DMS 273 (cell line): ENCODE data around the gene VPS37D.
A peak's percentile ranks its signal among the peaks of the same experiment; 100 is the strongest.

Experiments used
- DNase-seq: peaks from one replicate; lab custom pipeline; 2025; ENCODE audit not compliant: unreplicated experiment; lab: John Stamatoyannopoulos, UW

The VPS37D gene

DNA sequence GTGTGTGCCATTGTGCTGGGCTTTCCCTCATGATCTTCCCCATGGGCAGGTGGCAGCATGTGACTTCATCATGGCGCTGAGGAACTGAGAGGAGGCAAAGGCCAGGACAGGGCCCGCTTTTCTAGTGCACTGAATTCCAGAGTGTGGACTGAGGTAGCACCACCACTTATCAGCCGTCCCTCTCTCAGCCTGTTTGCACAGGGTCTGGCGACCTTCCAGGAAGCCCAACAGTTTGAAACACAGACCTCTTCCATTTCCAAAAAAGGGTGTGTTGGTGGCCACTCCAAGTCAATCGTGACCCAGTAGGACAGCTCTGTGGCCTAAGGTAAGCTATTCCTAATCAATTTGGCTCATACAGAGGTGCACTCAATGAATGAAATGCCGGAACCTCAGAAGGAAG lies 11.2 kb downstream of the VPS37D start:
- DNase-seq = no peak

DNA sequence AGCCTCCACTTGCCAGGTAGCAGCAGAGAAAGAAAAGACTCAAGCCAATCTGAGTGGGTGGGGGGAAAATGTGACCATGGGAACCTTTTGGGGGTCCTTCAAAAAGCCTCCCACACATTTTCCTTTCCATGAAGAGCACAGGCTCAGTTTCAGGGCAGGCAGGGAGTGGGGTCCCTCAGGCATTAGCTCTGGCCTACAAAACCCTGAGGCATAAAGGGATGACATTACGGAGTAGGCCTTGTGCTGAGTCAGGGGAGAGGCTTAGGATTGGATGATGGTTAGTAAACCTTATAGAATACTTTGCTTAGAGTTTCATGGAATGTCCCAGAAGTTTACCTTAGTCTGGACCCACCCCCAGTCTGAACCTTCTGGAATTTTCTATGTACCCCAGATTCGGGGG lies 12.1 kb downstream of the VPS37D start:
- DNase-seq = no peak

DNA sequence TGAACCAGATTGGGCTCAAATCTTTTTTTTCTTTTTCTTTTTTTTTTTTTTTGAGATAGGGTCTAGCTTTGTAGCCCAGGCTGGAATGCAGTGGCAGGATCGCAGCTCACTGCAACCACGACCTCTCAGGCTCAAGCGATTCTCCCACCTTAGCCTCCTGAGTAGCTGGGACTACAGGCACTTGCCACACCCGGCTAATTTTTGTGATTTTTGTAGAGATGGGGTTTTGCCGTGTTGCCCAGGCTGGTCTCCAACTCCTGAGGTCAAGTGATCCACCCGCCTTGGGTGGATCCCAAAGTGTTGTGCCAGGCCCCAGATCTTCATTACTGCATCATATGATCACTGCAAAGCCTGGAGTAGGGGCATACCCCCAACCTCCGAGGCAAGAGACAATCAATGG lies 12.9 kb downstream of the VPS37D start:
- no peak for DNase-seq

DNA sequence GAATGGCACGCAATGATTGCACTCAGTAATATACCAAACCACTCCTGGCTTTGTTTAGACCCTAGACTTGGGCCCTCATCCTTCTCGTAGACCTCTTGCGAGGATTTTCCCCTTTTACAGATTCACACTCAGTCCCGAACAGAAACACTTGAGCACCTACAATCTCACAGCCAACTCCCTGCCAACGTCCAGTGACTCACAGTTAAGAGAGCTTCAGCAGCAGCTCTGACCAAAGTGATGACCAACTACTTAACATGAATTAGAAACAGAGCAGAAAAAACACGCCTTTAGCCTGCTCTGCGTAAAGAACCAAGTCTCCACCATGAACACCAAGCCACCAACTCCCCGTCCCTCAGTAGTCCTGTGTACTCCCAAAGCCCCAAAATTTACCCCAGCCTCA lies 13.4 kb downstream of the VPS37D start:
- DNase-seq = no peak

DNA sequence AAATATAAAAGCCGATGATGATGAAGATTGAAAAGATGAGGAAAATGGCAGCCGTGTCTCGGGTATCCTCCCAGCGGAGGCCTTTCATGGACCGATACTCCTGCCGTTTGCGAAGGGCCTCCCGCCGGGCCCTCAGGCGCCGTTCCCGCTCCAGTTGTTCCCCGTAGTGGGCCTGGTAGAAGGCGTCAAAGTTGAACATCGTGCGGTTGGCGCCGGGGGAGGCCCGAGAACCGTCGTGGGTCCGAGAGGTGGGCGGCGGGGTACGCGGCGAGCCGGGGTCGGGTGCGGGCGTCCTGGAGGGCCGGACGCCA lies 15.1 kb downstream of the VPS37D start:
- peak; percentile 68 for DNase-seq

DNA sequence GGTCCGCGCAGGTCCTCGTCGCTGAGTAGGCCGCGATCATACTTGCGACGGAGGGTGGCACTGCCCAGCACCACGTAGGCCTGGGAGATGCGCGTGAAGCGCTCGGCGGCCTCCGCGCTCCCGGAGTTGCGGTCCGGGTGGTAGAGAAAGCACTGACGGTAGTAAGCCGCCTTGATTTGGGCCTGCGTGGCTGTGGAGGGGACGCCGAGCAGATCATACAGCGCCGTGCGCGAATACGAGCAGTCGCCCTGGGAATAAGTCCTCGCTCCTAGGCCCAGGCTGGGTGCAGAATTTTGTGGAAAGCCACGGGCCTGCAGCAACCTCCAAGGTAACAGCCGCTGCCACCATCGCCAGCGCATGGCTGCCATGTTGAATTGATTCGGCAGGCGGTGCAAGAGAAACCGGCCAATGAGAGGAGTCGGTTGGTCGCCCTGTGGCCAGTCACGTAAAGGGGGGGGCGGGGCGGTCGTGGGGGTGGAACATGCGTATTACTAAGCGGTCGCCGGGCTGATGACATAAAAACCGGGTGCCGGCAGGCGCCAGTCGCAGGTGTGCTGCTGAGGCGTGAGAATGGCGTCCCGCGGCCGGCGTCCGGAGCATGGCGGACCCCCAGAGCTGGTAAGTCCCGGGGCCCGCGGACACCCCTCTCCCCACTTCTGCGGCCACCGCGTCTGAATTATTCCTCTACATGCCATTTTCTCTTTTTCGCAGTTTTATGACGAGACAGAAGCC lies 15.6 kb downstream of the VPS37D start, which contains the start of the genes BUD23 and DNAJC30:
BUD23 (plus strand) TSS at position 542 of the 732 bp plus-strand sequence; CDS start at position 571, 29 bp downstream.
DNAJC30 (minus strand) TSS at position 398 of the 732 bp plus-strand sequence; CDS start at position 368, 30 bp downstream.
- DNase-seq = peak; percentile 99

DNA sequence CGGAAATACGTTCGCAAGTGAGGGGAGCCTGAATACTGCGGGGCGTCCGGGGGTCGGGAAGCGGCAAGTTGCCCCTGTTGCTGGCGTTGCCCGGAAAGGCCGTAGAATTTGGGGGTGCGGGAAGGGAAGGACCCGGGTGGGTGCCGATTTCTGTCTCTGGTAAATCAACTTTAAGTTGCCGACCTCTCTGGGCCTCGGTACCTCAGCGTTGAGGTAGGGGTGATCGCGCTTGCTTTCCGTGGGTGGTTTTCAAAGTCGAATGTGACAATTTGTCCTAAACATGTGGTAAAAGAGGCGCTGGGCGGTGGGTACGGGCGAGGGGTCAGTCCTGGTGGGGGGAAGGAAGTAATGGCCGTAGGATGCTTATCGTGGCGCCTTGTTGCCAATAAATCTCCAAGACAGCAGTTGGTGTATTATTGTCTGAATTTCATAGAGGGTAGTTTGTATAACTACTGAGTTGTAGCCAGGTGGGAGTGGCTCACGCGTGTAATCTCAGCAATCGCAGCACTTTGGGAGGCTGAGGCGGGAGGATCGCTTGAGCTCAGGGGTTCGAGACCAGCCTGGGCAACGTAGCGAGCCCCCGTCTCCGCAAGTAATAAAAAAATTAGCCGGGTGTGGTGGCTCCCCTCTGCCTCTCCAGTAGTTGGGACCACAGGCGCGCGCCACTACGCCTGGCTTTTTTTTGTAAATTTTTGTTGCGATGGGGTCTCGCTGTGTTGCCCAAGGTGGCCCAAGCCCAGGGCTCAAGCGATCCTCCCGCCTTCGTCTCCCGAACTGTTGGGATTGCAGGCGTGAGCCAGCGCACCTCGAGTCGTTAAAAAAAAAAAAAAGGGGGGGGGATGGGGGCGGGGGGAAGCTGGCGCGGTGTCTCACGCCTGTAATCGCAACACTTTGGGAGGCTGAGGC lies 16.4 kb downstream of the VPS37D start:
- DNase-seq = peak; percentile 69

DNA sequence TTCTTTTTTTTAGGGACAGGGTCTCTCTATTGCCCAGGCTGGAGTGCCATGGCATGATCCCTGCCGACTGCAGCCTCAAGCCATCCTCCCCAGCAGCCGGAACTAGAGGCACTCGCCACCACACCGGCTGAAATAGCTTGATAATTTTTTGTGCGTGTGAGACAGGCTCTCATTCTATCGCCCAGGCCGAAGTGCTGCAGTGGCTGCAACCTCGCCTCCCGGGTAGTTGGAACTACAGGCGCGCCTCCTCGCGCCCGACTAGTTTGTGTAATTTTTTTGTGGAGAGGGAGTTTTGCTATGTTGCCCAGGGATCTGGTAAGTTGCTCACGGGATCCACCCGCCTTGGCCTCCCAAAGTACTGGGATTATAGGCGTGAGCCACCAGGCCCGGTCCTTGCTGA lies 17.7 kb downstream of the VPS37D start:
- no peak for DNase-seq

DNA sequence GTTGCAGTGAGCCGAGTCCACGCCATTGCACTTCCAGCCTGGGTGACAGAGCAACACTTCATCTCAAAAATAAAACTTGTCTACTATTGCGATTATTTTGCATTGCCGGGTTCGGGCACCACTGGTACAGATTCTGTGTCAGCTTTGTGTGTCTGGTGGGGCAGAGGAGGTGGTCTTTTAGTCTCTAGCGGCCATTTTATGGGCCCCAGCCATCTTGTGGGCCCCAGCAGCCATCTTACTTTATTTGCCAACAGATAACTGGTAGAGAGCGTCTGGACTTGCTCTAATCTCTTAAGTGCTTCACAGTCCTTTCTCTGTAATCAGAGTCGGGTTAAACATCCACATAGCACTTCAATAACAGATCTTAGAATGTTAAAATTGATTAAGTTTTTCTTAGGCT lies 20.7 kb downstream of the VPS37D start:
- DNase-seq = no peak

DNA sequence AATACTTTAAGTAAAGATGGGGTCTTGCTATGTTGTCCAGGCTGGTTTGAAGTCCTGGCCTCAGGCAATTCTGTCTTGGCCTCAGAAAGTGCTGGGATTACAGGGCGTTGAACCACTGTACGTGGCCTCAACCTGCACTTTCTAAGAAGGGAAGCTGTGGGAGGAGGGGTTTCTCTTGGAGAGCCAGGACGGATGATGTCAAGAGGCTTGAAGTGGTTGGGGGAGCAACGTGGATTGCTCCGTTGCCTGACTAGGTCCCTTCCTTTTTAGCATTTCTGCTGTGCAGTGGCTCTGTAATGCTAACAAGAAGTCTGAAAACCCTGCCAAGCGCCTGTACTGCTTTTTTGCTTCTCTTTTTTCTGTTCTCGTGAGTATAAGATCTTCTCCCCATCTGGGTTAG lies 23.0 kb downstream of the VPS37D start:
- DNase-seq = no peak

DNA sequence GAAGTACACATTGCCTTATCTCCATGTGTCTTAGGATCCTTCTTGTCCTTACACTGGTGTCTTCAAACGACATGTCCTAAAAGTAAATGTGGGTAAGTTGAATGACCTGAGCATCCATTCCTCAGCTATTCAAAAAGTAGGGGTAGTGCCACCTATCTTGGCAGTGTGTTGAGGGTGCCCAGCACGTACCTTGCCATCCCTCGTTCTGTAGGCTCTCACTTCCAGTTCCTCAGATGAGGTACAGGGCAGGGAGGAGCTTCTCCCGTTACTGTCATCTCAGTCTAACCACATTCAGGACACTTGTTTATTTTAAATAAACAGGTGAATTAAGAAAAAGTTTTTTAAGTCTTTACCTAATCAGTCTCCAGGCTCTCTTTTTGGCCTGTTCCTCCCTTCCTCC lies 28.7 kb downstream of the VPS37D start:
- no peak for DNase-seq

DNA sequence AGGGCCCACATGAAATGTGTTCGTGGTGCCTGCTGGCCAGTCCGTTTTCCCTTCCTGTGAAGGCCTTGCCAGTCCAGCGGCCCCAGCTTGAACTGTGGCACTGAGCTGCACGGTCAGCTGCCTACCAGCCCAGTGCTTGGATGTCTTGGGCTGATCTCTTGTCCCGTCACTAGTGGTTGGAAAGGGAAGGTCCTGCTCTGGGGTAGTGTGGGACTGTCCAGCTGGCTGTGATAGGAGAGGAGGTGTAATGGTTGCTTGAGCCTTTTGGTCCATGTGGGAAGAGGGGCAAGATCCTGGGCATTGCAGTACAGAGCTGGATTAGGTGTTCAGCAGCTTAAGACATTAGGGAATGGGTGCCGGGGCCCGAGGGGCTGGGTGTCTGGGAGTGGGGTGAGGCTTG lies 30.8 kb downstream of the VPS37D start:
- no peak for DNase-seq

DNA sequence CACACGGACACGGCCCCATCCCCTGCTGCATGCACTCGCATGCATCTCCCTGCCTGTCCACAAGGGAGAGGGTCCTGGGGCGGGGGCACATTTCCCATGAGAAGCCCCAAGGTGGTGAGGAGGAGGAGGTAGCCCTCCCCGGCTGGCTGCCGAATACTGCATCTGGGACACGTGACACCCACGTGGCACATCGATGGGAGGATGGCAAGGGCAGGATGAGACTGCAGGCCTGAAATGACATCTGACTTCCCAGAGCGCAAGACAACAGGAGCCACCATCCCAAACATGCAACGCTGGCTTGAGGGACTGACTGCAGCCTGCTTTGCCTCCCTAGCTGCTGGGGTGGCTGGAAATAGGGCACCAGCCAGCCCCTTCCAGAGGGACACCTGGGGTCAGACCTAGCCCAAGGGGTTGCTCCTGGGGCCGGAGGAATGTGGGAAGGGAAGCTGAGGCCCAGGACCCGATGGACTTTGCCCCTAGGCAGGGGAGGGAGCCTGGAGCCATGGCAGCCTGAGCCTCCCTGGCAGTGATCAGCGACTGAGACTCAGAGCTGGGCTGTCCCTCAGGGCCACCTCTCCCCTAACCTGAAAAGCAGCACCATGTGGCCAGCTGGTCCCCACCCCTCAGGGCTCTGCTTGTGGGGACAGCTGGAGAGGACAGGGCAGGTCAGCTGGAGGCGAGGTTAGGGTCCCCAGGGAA lies 31.9 kb downstream of the VPS37D start:
- peak; percentile 52 for DNase-seq

DNA sequence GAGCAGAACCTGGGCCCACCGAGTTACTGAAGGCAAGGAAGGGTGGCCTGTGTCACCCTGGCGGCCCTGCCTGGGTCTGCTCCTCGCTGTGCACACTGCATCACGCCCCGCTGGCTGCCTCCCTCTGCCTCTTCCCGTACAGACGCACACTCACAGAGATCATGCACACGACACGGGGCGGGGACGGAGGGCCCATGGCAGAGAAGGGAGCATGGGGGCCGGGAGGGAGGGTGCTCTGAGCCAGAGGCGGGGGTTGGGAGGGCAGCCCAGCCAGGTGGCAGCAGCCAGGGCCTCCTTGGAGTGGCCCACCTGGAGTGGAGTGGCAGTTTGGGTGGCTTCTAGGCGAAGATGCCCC lies 32.4 kb downstream of the VPS37D start:
- peak; percentile 55 for DNase-seq

DNA sequence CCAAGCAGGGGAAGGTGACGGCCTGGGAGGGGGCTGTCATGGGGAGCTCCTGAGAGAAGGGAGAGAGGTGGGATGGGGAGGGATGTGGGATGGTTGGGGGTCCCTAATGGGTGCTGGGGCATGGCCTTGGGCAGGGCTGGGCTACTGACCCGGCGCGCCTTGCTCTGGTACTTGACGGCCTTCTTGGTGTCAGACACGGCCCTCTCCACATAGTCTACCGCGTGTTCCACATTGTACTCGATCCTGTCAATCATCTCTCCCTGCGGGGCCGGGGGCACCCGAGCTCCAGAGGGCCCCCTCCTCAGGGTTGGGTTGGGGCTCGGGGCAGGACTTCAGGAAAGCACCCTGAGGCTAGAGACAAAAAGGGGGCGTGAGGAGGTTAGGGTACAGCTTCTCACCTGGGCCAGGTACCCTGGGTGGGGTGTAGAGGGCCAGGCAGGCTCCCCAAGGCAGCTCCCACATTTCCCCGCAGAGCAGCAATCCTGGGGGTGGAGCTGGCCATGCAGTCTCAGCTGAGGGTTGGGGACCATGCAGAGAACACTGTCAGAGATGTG lies 33.0 kb downstream of the VPS37D start:
- no peak for DNase-seq

DNA sequence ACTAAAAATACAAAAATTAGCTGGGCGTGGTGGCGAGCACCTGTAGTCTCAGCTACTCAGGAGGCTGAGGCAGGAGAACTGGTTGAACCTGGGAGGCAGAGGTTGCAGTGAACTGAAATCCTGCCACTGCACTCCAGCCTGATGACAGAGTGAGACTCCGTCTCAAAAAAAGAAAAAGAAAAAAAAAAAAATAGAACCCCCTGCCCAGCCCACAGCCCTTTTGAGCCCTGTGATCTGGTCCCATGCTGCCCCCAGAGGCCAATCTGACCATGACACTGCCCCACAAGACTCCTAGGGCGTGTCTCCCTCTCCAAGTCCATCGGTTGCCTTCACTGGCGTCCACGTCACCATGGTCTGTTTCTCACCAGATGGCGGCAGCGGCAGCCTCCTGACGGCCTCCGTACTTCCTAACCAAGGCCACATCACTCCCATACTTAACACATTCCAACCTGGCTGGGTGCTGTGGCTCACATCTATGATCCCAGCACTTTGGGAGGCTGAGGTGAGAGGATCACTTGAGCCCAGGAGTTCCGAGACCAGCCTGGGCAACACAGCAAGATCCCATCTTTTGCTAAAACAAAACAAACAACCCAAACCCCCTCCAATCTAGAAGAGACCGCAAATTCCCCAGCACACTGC lies 33.8 kb downstream of the VPS37D start:
- DNase-seq = peak; percentile 96

DNA sequence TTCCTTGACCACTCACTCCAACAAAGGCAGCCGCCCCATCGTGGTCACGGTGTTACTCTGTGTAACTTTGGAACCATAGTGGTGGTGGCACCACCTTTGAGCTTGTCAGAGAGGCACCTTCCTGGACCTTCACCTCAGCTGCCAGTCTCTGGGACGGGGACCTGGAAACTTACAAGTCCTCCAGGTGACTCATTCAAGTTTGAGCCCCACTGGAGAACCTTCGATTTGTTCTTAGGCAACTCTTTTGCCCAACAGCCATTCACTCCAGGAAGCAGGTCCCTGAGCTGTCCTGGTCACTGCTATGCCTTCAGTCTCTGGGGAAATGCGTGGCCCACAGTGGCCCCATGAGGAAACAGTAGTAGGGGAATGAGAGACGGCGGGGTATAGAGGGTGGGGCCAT lies 34.6 kb downstream of the VPS37D start:
- no peak for DNase-seq

DNA sequence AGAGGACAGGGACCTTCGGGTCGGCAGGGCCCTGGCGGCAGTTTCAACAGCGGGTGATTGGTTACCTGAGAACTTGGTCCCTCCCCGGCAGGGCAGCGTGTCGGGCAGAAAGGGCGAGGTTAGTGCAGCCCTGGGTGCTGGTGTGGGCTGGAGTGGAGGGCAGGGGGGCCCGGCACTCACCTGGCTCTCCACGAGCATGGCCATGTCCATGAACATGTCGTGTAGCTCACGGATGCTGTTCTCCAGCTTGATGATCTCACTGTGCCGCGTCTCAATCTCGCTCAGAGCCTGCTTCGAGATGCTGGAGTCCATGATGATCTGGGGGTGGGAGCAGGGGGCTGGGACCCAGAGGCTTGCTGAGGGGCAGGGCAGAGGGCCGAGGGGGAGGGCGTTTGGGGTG lies 35.0 kb downstream of the VPS37D start:
- no peak for DNase-seq

DNA sequence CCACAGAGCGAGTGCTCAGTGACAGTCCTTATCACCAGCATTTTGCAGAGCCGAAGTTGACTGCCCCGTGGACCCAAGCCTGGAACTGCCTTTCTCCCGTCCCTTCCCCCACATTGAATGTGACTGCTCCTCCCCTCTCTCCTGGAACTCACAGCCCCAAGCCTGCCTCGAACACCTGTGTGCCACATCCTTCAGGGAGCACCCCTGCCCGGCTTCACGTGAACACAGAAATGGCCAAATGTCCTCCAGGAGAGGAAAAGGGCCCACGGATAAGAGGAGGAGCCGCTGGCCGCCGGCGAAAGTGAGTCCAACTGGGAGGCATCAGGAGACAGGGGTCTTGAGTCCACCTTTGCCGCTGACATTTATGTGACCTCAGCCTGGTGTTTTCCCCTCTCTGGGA lies 35.6 kb downstream of the VPS37D start:
- DNase-seq = no peak

DNA sequence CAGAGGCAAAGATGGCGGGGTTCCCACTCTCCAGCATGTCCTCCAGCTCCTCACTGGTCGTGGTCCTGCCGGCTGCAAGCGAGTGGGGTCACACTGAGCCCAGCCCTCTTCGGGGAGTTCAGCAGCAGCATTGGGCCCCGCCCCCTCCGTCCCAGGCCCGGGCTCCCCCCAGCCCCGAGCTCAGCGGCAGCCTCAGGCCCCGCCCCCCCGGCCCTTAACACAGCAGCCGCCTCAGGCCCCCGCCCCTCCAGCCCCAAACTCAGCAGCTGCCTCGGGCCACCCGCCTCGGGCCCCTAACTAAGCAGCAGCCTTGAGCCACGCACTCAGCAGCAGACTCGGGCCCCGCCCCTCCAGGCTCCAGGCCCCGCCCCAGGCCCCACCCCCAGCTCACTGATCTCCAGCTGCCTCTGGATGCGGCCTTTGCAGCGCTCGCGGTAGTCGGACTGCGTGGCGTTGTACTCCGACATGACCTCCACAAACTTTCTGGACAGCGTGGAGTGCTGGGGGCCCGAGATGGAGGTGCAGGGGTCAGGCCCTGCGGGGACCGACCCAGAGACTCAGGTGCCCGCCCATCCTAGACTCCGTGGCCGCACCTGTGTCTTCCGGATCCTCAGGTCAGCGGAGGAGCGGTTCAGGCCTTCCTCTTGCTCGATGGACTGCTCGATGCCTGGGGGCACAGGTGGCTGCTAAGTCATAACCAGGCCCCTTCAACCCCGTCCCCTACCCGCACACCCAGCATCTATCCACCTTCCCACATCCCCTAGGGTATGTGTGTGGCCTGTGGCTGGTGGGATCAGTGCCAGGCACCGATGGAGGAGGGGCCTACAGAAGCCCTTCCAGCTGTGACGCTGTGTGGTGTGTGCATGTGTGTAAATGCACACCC lies 36.4 kb downstream of the VPS37D start:
- DNase-seq = peak; percentile 77
